UCSD-AML1 (cell line): ENCODE data around the gene DNMT3A.
A peak's percentile ranks its signal among the peaks of the same experiment; 100 is the strongest.

Source experiments
- DNase-seq: peaks from one replicate; lab custom pipeline; 2025; ENCODE audit not compliant: unreplicated experiment; lab: John Stamatoyannopoulos, UW

The DNMT3A gene

GRCh38 chr2:25341753-25342371, at the start of gene DNMT3A:
TSS of gene DNMT3A (minus strand) at chr2:25341925. CDS start at chr2:25313984, 27,941 bp downstream.
- DNase-seq: peak; percentile 48

GRCh38 chr2:25389161-25389560, 47.4 kb upstream of the DNMT3A start:
- DNase-seq: no peak

- DNase-seq: no peak
Observed at GRCh38 chr2:25388491-25388890, 46.8 kb upstream of the DNMT3A start.

- DNase-seq: no peak
Observed at GRCh38 chr2:25387876-25388449, 46.2 kb upstream of the DNMT3A start.

GRCh38 chr2:25386971-25387875, 45.5 kb upstream of the DNMT3A start:
- no peak for DNase-seq

GRCh38 chr2:25385910-25386309, 44.2 kb upstream of the DNMT3A start:
- DNase-seq: no peak

GRCh38 chr2:25383806-25384205, 42.1 kb upstream of the DNMT3A start:
- DNase-seq: no peak

GRCh38 chr2:25381502-25381901, 39.8 kb upstream of the DNMT3A start:
- DNase-seq: no peak

- DNase-seq: no peak
Observed at GRCh38 chr2:25380586-25381375, 39.1 kb upstream of the DNMT3A start.

- DNase-seq: no peak
Observed at GRCh38 chr2:25380023-25380422, 38.3 kb upstream of the DNMT3A start.

GRCh38 chr2:25379535-25379934, 37.8 kb upstream of the DNMT3A start:
- no peak for DNase-seq

- DNase-seq: no peak
Observed at GRCh38 chr2:25378731-25379490, 37.2 kb upstream of the DNMT3A start.

GRCh38 chr2:25377822-25378421, 36.2 kb upstream of the DNMT3A start:
- no peak for DNase-seq

GRCh38 chr2:25376750-25377621, 35.3 kb upstream of the DNMT3A start:
- peak; percentile 90 for DNase-seq

GRCh38 chr2:25375989-25376545, 34.3 kb upstream of the DNMT3A start:
- DNase-seq: no peak

- DNase-seq: no peak
Observed at GRCh38 chr2:25375371-25375988, 33.8 kb upstream of the DNMT3A start.

- no peak for DNase-seq
Observed at GRCh38 chr2:25374827-25375226, 33.1 kb upstream of the DNMT3A start.

GRCh38 chr2:25374411-25374810, 32.7 kb upstream of the DNMT3A start:
- DNase-seq: no peak
